ENCODE results near the gene MAD2L2. TPM values are rescaled to one million over a fixed set of nuclear protein-coding genes. Genes with fewer than 3 reads are reported as not detected.

MAD2L2 gene
- total RNA-seq, 1 experiment from 2014 or later: 283 TPM

- Histone ChIP-seq H3K23ac (ENCODE audit: insufficient read length, low read depth, low read length) (no peak overlapping the region), H3K23me2 (ENCODE audit: insufficient read length, low read depth, low read length, poor library complexity, severe bottlenecking) (peaks cover 9% of the 10 kb centered on the region), H4K20me1 (ENCODE audit: control insufficient read depth, insufficient read depth, insufficient read length) (no peaks in the 10 kb centered on the region), H4K91ac (ENCODE audit: insufficient read length, low read depth, low read length) (no peak overlapping the region), H4K5ac (ENCODE audit: insufficient read length, low read depth, low read length) (no peak overlapping the region), H2BK120ac (ENCODE audit: low read depth, low read length, poor library complexity, severe bottlenecking) (no peak overlapping the region), H3K4me1 (ENCODE audit: insufficient read depth, low read length) (no peaks in the 10 kb centered on the region; the same call in 1 of the 2 replicates), H3K18ac (ENCODE audit: insufficient read length, low read depth, low read length) (no peak overlapping the region), H2AK5ac (ENCODE audit: insufficient read length, low read length) (no peak overlapping the region), H3K14ac (ENCODE audit: insufficient read depth, low read length) (no peak overlapping the region), H3K4me2 (ENCODE audit: insufficient read depth, insufficient read length, low read length) (peak overlapping the region; percentile 42), H2BK12ac (ENCODE audit: insufficient read length, low read depth, low read length) (no peak overlapping the region), H2BK20ac (ENCODE audit: low read depth, low read length, poor library complexity, severe bottlenecking) (no peak overlapping the region), H2BK15ac (ENCODE audit: low read depth, low read length) (no peak overlapping the region), H3K9ac (ENCODE audit: extremely low read depth, insufficient read length, low read length) (no peak overlapping the region), H4K8ac (replicated peaks; ENCODE audit: insufficient read length, low read depth, low read length) (no peak overlapping the region), H2AFZ (ENCODE audit: low read length) (no peak overlapping the region), H3K27ac (ENCODE audit: insufficient read length, low read depth, low read length) (no peak overlapping the region), H3K79me1 (ENCODE audit: insufficient read depth, low read depth, low read length, poor library complexity, severe bottlenecking) (no peaks in the 10 kb centered on the region), H3K79me2 (ENCODE audit: insufficient read depth, low read length) (no peaks in the 10 kb centered on the region), H2BK5ac (ENCODE audit: insufficient read length, low read length) (no peak overlapping the region), H3K56ac (ENCODE audit: insufficient read length, low read depth, low read length) (no peak overlapping the region), H3T11ph (ENCODE audit: low read length) (no peak overlapping the region), H3K4ac (ENCODE audit: low read depth, low read length) (no peak overlapping the region), H3K27me3 (ENCODE audit: insufficient read depth, low read length) (no peaks in the 10 kb centered on the region; the same call in 1 of the 2 replicates), H3K9me3 (ENCODE audit: control insufficient read depth, low read depth, low read length) (no peaks in the 10 kb centered on the region)
- H3K9me3 Mint-ChIP-seq: no peaks in the 10 kb centered on the region
- no CpG with 5 or more reads among the region's 17 CpGs for WGBS (ENCODE audit: extremely low coverage, insufficient read length, low lambda C conversion rate)
- peaks cover 49% of the 10 kb centered on the region for H3K27me3 Mint-ChIP-seq (ENCODE audit: low read depth)
- peak overlapping the region; percentile 64 to 81 for H3K4me3 Mint-ChIP-seq
- peaks cover 26 to 33% of the 10 kb centered on the region in 2 experiments for H3K4me1 Mint-ChIP-seq
- H3K27ac Mint-ChIP-seq: no peak overlapping the region
- DNase-seq: peak; percentile 60
- H3K36me3 Mint-ChIP-seq (ENCODE audit: insufficient read depth in 1 of 3, low read depth in 3 of 3): peaks cover 6 to 21% (median 13%) of the 10 kb centered on the region in 3 experiments
- no peak for TF ChIP-seq CTCF (conservative IDR thresholded peaks at IDR 0.05)
Measured at GRCh38 chr1:11653101-11653860, 27.7 kb downstream of the MAD2L2 start.

Measured in H9 (cell line).